Trophoblast cell (in vitro differentiated cells and primary cell): Measurements from ENCODE around the gene ZNF423.
A peak's percentile ranks its signal among the peaks of the same experiment; 100 is the strongest.

Source experiments
- DNase-seq, 2 donors: peaks; one replicate each; pipeline ENCODE4 v3.0.0-alpha.2; 2016
- H2AFZ ChIP-seq: 2 replicates; pipeline ENCODE4 v1.6.1; 2013; ENCODE audit warnings: low read length, moderate library complexity, mild to moderate bottlenecking; ENCODE audit not compliant: insufficient read depth, poor library complexity
- H2AK5ac ChIP-seq: 2 replicates; pipeline ENCODE4 v1.6.1; 2013; ENCODE audit warnings: mild to moderate bottlenecking, low read length
- H2BK120ac ChIP-seq: 2 replicates; pipeline ENCODE4 v1.6.1; 2013; ENCODE audit warnings: low read length, mild to moderate bottlenecking, moderate library complexity; ENCODE audit not compliant: insufficient read depth, poor library complexity
- H2BK12ac ChIP-seq: 2 replicates; pipeline ENCODE4 v1.6.1; 2013; ENCODE audit warnings: mild to moderate bottlenecking, low read length, moderate library complexity
- H2BK5ac ChIP-seq: 2 replicates; pipeline ENCODE4 v1.6.1; 2013; ENCODE audit warnings: low read length, low read depth, moderate library complexity, mild to moderate bottlenecking; ENCODE audit not compliant: poor library complexity
- H3K14ac ChIP-seq: 2 replicates; pipeline ENCODE4 v1.6.1; 2013; ENCODE audit warnings: mild to moderate bottlenecking, low read length
- H3K18ac ChIP-seq: 2 replicates; pipeline ENCODE4 v1.6.1; 2013; ENCODE audit warnings: mild to moderate bottlenecking, low read length
- H3K23ac ChIP-seq: 2 replicates; pipeline ENCODE4 v1.6.1; 2013; ENCODE audit warnings: low read length
- H3K27ac ChIP-seq: 2 replicates; pipeline ENCODE4 v1.5.1; 2013; ENCODE audit warnings: low read depth, mild to moderate bottlenecking, inconsistent platforms, low read length, moderate library complexity
- H3K27me3 ChIP-seq: 2 replicates; pipeline ENCODE4 v1.6.1; 2013; ENCODE audit warnings: inconsistent platforms, mild to moderate bottlenecking, low read length, moderate library complexity; ENCODE audit not compliant: insufficient read depth
- H3K36me3 ChIP-seq, 2 experiments: 1 replicate in 1 of 2; 2 replicates in 1 of 2; pipeline ENCODE4 v1.6.1; 2013; ENCODE audit warnings: low read length in 2 of 2, mild to moderate bottlenecking in 2 of 2, moderate library complexity in 1 of 2; ENCODE audit not compliant: insufficient read depth in 2 of 2, control insufficient read depth in 1 of 2
- H3K4ac ChIP-seq: 2 replicates; pipeline ENCODE4 v1.6.1; 2013; ENCODE audit warnings: low read depth, mild to moderate bottlenecking, low read length, moderate library complexity
- H3K4me1 ChIP-seq, 2 experiments: 1 replicate in 1 of 2; 2 replicates in 1 of 2; pipeline ENCODE4 v1.6.1; 2013; ENCODE audit warnings: low read length in 2 of 2, mild to moderate bottlenecking in 2 of 2, moderate library complexity in 1 of 2; ENCODE audit not compliant: insufficient read depth in 2 of 2, control insufficient read depth in 1 of 2
- H3K4me2 ChIP-seq: 2 replicates; pipeline ENCODE4 v1.6.1; 2013; ENCODE audit warnings: inconsistent platforms, mild to moderate bottlenecking, low read length, moderate library complexity
- H3K4me3 ChIP-seq: 2 replicates; pipeline ENCODE4 v1.5.1; 2013; ENCODE audit warnings: mild to moderate bottlenecking, low read depth, low read length, inconsistent platforms
- H3K79me1 ChIP-seq: one replicate; pipeline ENCODE4 v1.6.1; 2013; ENCODE audit warnings: low read length
- H3K79me2 ChIP-seq: 2 replicates; pipeline ENCODE4 v1.6.1; 2013; ENCODE audit warnings: low read length, mild to moderate bottlenecking; ENCODE audit not compliant: control insufficient read depth, insufficient read depth, poor library complexity
- H3K9ac ChIP-seq: 2 replicates; pipeline ENCODE4 v1.6.1; 2013; ENCODE audit warnings: mild to moderate bottlenecking, low read length
- H3K9me3 ChIP-seq: 2 replicates; pipeline ENCODE4 v1.6.1; 2013; ENCODE audit warnings: low read depth, mild to moderate bottlenecking, control low read depth, inconsistent platforms, low read length; ENCODE audit not compliant: insufficient read depth
- H4K12ac ChIP-seq: 2 replicates; pipeline ENCODE4 v1.6.1; 2013; ENCODE audit warnings: low read depth, mild to moderate bottlenecking, low read length, moderate library complexity
- H4K8ac ChIP-seq: 2 replicates; pipeline ENCODE4 v1.6.1; 2013; ENCODE audit warnings: low read depth, mild to moderate bottlenecking, low read length, moderate library complexity
- H4K91ac ChIP-seq: one replicate; pipeline ENCODE4 v1.6.1; 2013; ENCODE audit warnings: low read depth, mild to moderate bottlenecking, low read length, moderate library complexity
- WGBS: extraction: QIAGEN DNeasy Blood & Tissue Kit; methylation state at CpG from one replicate; pipeline ENCODE4 v1.1.7; 2013; ENCODE audit warnings: missing lambda C conversion rate; ENCODE audit not compliant: insufficient read length, insufficient coverage; ENCODE audit errors: extremely low coverage; 5-methylcytosine and 5-hydroxymethylcytosine counted together

Gene ZNF423

GRCh38 chr16:49559242-49559641, 296.7 kb downstream of the ZNF423 start:
- H3K9me3 ChIP-seq = no peaks in the 10 kb centered on the region
- no peak overlapping the region for H4K8ac ChIP-seq
- no peak overlapping the region for H3K4ac ChIP-seq
- no peaks in the 10 kb centered on the region for H3K79me2 ChIP-seq
- H4K12ac ChIP-seq = no peak overlapping the region
- no peaks in the 10 kb centered on the region for H3K79me1 ChIP-seq
- H3K4me3 ChIP-seq = no peak overlapping the region
- no peak overlapping the region for H2BK12ac ChIP-seq
- no peak overlapping the region for H3K9ac ChIP-seq
- no peak overlapping the region for H3K27ac ChIP-seq
- H3K18ac ChIP-seq = no peak overlapping the region
- H3K4me1 ChIP-seq = peaks cover 0 to 6% of the 10 kb centered on the region in 2 experiments
- no peak overlapping the region for H2BK5ac ChIP-seq
- no peak for DNase-seq
- no peak overlapping the region for H2AK5ac ChIP-seq
- no peak overlapping the region for H2AFZ ChIP-seq
- H3K14ac ChIP-seq = no peak overlapping the region
- H3K23ac ChIP-seq = no peak overlapping the region
- no peak overlapping the region for H2BK120ac ChIP-seq
- no CpG with 5 or more reads among the region's 4 CpGs for WGBS
- no peak overlapping the region for H3K4me2 ChIP-seq
- H4K91ac ChIP-seq = no peak overlapping the region
- H3K36me3 ChIP-seq = no peaks in the 10 kb centered on the region
- H3K27me3 ChIP-seq = no peaks in the 10 kb centered on the region

GRCh38 chr16:49558451-49558850, 297.5 kb downstream of the ZNF423 start:
- Histone ChIP-seq H2BK120ac (no peak overlapping the region), H4K8ac (no peak overlapping the region), H3K14ac (no peak overlapping the region), H3K18ac (no peak overlapping the region), H2BK12ac (no peak overlapping the region), H3K4me3 (no peak overlapping the region), H3K9ac (no peak overlapping the region), H3K79me2 (no peaks in the 10 kb centered on the region), H3K27me3 (no peaks in the 10 kb centered on the region), H2BK5ac (no peak overlapping the region), H2AK5ac (no peak overlapping the region), H3K9me3 (no peaks in the 10 kb centered on the region), H3K23ac (no peak overlapping the region), H3K27ac (no peak overlapping the region), H3K79me1 (no peaks in the 10 kb centered on the region), H3K4ac (no peak overlapping the region), H2AFZ (no peak overlapping the region), H3K4me2 (no peak overlapping the region), H3K36me3 (no peaks in the 10 kb centered on the region), H4K91ac (no peak overlapping the region), H4K12ac (no peak overlapping the region), H3K4me1 (peaks cover 0 to 4% of the 10 kb centered on the region in 2 experiments)
- DNase-seq = no peak
- no CpG with 5 or more reads among the region's 2 CpGs for WGBS

- Histone ChIP-seq H4K8ac (no peak overlapping the region), H3K4me3 (no peak overlapping the region), H3K18ac (no peak overlapping the region), H2BK12ac (no peak overlapping the region), H3K79me2 (no peaks in the 10 kb centered on the region), H4K91ac (no peak overlapping the region), H2AK5ac (no peak overlapping the region), H3K27me3 (no peaks in the 10 kb centered on the region), H3K9ac (no peak overlapping the region), H3K36me3 (no peaks in the 10 kb centered on the region), H3K4me1 (peaks cover 0 to 4% of the 10 kb centered on the region in 2 experiments), H3K14ac (no peak overlapping the region), H3K23ac (no peak overlapping the region), H2BK120ac (no peak overlapping the region), H2AFZ (no peak overlapping the region), H3K9me3 (no peaks in the 10 kb centered on the region), H3K4me2 (no peak overlapping the region), H3K4ac (no peak overlapping the region), H2BK5ac (no peak overlapping the region), H3K27ac (no peak overlapping the region), H3K79me1 (no peaks in the 10 kb centered on the region), H4K12ac (no peak overlapping the region)
- no CpG with 5 or more reads among the region's 23 CpGs for WGBS
- peak in 1 of 2 donors; percentile 54 for DNase-seq
Measured at GRCh38 chr16:49556606-49557446, 299.1 kb downstream of the ZNF423 start.

- Histone ChIP-seq H2AFZ (no peak overlapping the region), H3K9ac (no peak overlapping the region), H2BK120ac (no peak overlapping the region), H3K79me2 (no peaks in the 10 kb centered on the region), H2BK5ac (no peak overlapping the region), H3K4ac (no peak overlapping the region), H3K9me3 (no peaks in the 10 kb centered on the region), H4K12ac (no peak overlapping the region), H3K14ac (no peak overlapping the region), H2BK12ac (no peak overlapping the region), H3K4me1 (peaks cover 0 to 4% of the 10 kb centered on the region in 2 experiments), H2AK5ac (no peak overlapping the region), H3K18ac (no peak overlapping the region), H3K36me3 (no peaks in the 10 kb centered on the region), H3K23ac (no peak overlapping the region), H3K4me3 (no peak overlapping the region), H3K27me3 (no peaks in the 10 kb centered on the region), H4K8ac (no peak overlapping the region), H4K91ac (no peak overlapping the region), H3K27ac (no peak overlapping the region), H3K4me2 (no peak overlapping the region), H3K79me1 (no peaks in the 10 kb centered on the region)
- DNase-seq = no peak
- no CpG with 5 or more reads among the region's 4 CpGs for WGBS
Measured at GRCh38 chr16:49556249-49556605, 299.7 kb downstream of the ZNF423 start.
